H9 (cell line): ENCODE results near the gene ACSBG1. TPM values are rescaled to one million over a fixed set of nuclear protein-coding genes. Genes with fewer than 3 reads are reported as not detected.

Experiments used
- DNase-seq: peaks from one replicate; pipeline ENCODE4 v3.0.0-alpha.2; 2017
- H2AFZ ChIP-seq: one replicate; pipeline ENCODE4 v1.6.1; 2013; ENCODE audit warnings: mild to moderate bottlenecking, low read length, control low read depth, moderate library complexity
- H2AK5ac ChIP-seq: 2 replicates; pipeline ENCODE4 v1.6.1; 2013; ENCODE audit warnings: low read length, control low read depth, mixed read lengths; ENCODE audit not compliant: insufficient read length
- H2BK120ac ChIP-seq: one replicate; pipeline ENCODE4 v1.6.1; 2013; ENCODE audit warnings: low read depth, mild to moderate bottlenecking, low read length, control low read depth, inconsistent platforms; ENCODE audit not compliant: poor library complexity, severe bottlenecking
- H2BK12ac ChIP-seq: 2 replicates; pipeline ENCODE4 v1.6.1; 2013; ENCODE audit warnings: low read length, control low read depth, mixed read lengths, low read depth; ENCODE audit not compliant: insufficient read length
- H2BK15ac ChIP-seq: 2 replicates; pipeline ENCODE4 v1.6.1; 2013; ENCODE audit warnings: low read depth, low read length, control low read depth
- H2BK20ac ChIP-seq: one replicate; pipeline ENCODE4 v1.6.1; 2013; ENCODE audit warnings: low read depth, mild to moderate bottlenecking, low read length, control low read depth, inconsistent platforms; ENCODE audit not compliant: poor library complexity, severe bottlenecking
- H2BK5ac ChIP-seq: 2 replicates; pipeline ENCODE4 v1.6.1; 2013; ENCODE audit warnings: low read length, control low read depth, mixed read lengths; ENCODE audit not compliant: insufficient read length
- H3K14ac ChIP-seq: 2 replicates; pipeline ENCODE4 v1.6.1; 2013; ENCODE audit warnings: low read length, control low read depth; ENCODE audit not compliant: insufficient read depth
- H3K18ac ChIP-seq: 2 replicates; pipeline ENCODE4 v1.6.1; 2013; ENCODE audit warnings: low read depth, mild to moderate bottlenecking, mixed read lengths, low read length, control low read depth; ENCODE audit not compliant: insufficient read length
- H3K23ac ChIP-seq: 2 replicates; pipeline ENCODE4 v1.6.1; 2013; ENCODE audit warnings: low read length, control low read depth, mixed read lengths, low read depth; ENCODE audit not compliant: insufficient read length
- H3K23me2 ChIP-seq: 2 replicates; pipeline ENCODE4 v1.6.1; 2013; ENCODE audit warnings: low read depth, mild to moderate bottlenecking, mixed read lengths, low read length, control low read depth; ENCODE audit not compliant: insufficient read length, poor library complexity, severe bottlenecking
- H3K27ac ChIP-seq: 2 replicates; pipeline ENCODE4 v1.5.1; 2013; ENCODE audit warnings: low read length, control low read depth, mixed read lengths, low read depth; ENCODE audit not compliant: insufficient read length
- H3K27me3 ChIP-seq: 2 replicates; pipeline ENCODE4 v1.6.1; 2013; ENCODE audit warnings: low read length, control low read depth, inconsistent platforms; ENCODE audit not compliant: insufficient read depth
- H3K4ac ChIP-seq: 2 replicates; pipeline ENCODE4 v1.6.1; 2013; ENCODE audit warnings: low read depth, mild to moderate bottlenecking, control low read depth, inconsistent platforms, low read length, moderate library complexity
- H3K4me1 ChIP-seq: 2 replicates; pipeline ENCODE4 v1.6.1; 2013; ENCODE audit warnings: low read length, control low read depth, inconsistent platforms; ENCODE audit not compliant: insufficient read depth
- H3K4me2 ChIP-seq: 2 replicates; pipeline ENCODE4 v1.6.1; 2013; ENCODE audit warnings: low read length, control low read depth, mixed read lengths; ENCODE audit not compliant: insufficient read length, insufficient read depth
- H3K56ac ChIP-seq: 2 replicates; pipeline ENCODE4 v1.6.1; 2013; ENCODE audit warnings: low read depth, mild to moderate bottlenecking, mixed read lengths, low read length, control low read depth; ENCODE audit not compliant: insufficient read length
- H3K79me1 ChIP-seq: 2 replicates; pipeline ENCODE4 v1.6.1; 2013; ENCODE audit warnings: low read depth, mild to moderate bottlenecking, moderate library complexity, low read length, control low read depth, inconsistent platforms; ENCODE audit not compliant: insufficient read depth, poor library complexity, severe bottlenecking
- H3K79me2 ChIP-seq: 2 replicates; pipeline ENCODE4 v1.6.1; 2013; ENCODE audit warnings: low read length, control low read depth, inconsistent platforms; ENCODE audit not compliant: insufficient read depth
- H3K9ac ChIP-seq: 2 replicates; pipeline ENCODE4 v1.6.1; 2013; ENCODE audit warnings: low read length, control low read depth, mixed read lengths; ENCODE audit not compliant: insufficient read length; ENCODE audit errors: extremely low read depth
- H3K9me3 ChIP-seq: one replicate; pipeline ENCODE4 v1.6.1; 2013; ENCODE audit warnings: low read depth, low read length, inconsistent platforms; ENCODE audit not compliant: control insufficient read depth
- H3T11ph ChIP-seq: one replicate; pipeline ENCODE4 v1.6.1; 2013; ENCODE audit warnings: mild to moderate bottlenecking, low read length, control low read depth, inconsistent platforms
- H4K20me1 ChIP-seq: one replicate; pipeline ENCODE4 v1.6.1; 2013; ENCODE audit not compliant: control insufficient read depth, insufficient read length, insufficient read depth
- H4K5ac ChIP-seq: 2 replicates; pipeline ENCODE4 v1.6.1; 2013; ENCODE audit warnings: low read depth, mild to moderate bottlenecking, mixed read lengths, low read length, control low read depth; ENCODE audit not compliant: insufficient read length
- H4K8ac ChIP-seq: replicated peaks from 2 replicates; pipeline ENCODE4 v1.6.1; 2013; ENCODE audit warnings: low read length, control low read depth, mixed read lengths, low read depth; ENCODE audit not compliant: insufficient read length
- H4K91ac ChIP-seq: 2 replicates; pipeline ENCODE4 v1.6.1; 2013; ENCODE audit warnings: low read depth, mild to moderate bottlenecking, moderate library complexity, mixed read lengths, low read length, control low read depth; ENCODE audit not compliant: insufficient read length
- H3K27ac Mint-ChIP-seq, 3 experiments: 2 replicates in 2 of 3; 3 replicates in 1 of 3; pipeline ENCODE4 v1.8.0; 2020 to 2021; ENCODE audit warnings: mixed read lengths in 3 of 3, mild to moderate bottlenecking in 1 of 3, moderate library complexity in 1 of 3
- H3K27me3 Mint-ChIP-seq: 2 replicates; pipeline ENCODE4 v1.8.0; 2021; ENCODE audit warnings: low read depth, mild to moderate bottlenecking, moderate library complexity, mixed read lengths
- H3K36me3 Mint-ChIP-seq, 3 experiments: 2 replicates in 2 of 3; 3 replicates in 1 of 3; pipeline ENCODE4 v1.8.0; 2020 to 2021; ENCODE audit warnings: low read depth in 3 of 3, mixed read lengths in 3 of 3; ENCODE audit not compliant: insufficient read depth in 1 of 3
- H3K4me1 Mint-ChIP-seq, 2 experiments: 2 replicates each; pipeline ENCODE4 v1.8.0; 2020; ENCODE audit warnings: mixed read lengths in 2 of 2
- H3K4me3 Mint-ChIP-seq, 2 experiments: 2 replicates in 1 of 2; 3 replicates in 1 of 2; pipeline ENCODE4 v1.8.0; 2020 to 2021; ENCODE audit warnings: mild to moderate bottlenecking in 2 of 2, mixed read lengths in 2 of 2, moderate library complexity in 1 of 2
- H3K9me3 Mint-ChIP-seq, 2 experiments: 2 replicates in 1 of 2; 3 replicates in 1 of 2; pipeline ENCODE4 v1.8.0; 2020; ENCODE audit warnings: mild to moderate bottlenecking in 2 of 2, mixed read lengths in 2 of 2, moderate library complexity in 1 of 2
- WGBS: extraction: QIAGEN DNeasy Blood & Tissue Kit; methylation state at CpG from one replicate; pipeline ENCODE4 v1.1.7; 2013; ENCODE audit warnings: missing lambda C conversion rate, low lambda C conversion rate, mixed read lengths; ENCODE audit not compliant: insufficient read length; ENCODE audit errors: extremely low coverage; 5-methylcytosine and 5-hydroxymethylcytosine counted together
- total RNA-seq: library from RNA; stranded (reverse); gene quantifications from 2 replicates; pipeline ENCODE4 v1.2.1, GENCODE V29; 2021
- TF ChIP-seq, protein P1 (sequence below): fragments of 200-600 bp; sonication (generic); conservative IDR thresholded peaks from 3 replicates; pipeline ENCODE4 v1.8.0; 2021; ENCODE audit warnings: antibody characterized with exemption, mild to moderate bottlenecking

Gene ACSBG1
- total RNA-seq, 1 experiment from 2014 or later: 2.2 TPM

DNA sequence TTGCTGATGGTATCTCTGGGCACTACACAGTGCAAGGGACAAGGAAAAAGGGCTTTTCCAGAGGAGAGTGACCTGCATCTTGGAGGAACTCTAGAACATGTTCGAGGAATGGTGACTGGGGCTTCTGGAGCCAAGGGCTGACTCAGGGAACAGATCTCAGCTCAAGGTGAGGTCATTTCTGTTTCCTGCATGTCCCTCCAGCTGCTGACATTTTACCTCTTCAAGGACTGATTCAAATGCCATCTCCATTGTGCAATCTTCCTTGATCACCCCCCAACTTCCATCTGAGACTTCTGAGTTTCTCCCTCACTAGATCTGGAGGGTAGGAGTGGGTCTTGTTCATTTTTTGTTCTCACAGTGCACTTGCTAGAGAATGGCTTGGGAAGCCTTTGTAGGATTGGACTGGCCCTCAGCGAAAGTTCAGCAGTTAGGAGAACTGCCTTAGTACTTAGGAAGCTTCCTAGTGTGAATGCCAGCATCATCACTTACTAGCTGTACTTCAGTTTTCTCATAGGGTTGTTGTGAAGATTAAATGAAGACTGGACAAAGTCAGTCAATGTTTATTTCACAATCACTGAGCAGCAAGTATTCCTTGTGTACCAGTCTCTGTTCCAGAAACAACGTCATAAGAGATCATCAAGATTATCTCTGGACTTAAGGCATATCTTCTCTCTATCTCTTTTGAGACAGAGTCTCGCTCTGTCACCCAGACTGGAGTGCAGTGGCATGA is 87.8 kb downstream of the ACSBG1 start:
- Histone ChIP-seq H4K5ac (no peak overlapping the region), H3K27ac (no peak overlapping the region), H2BK120ac (no peak overlapping the region), H2AK5ac (no peak overlapping the region), H3K9ac (no peak overlapping the region), H2BK20ac (no peak overlapping the region), H2AFZ (no peak overlapping the region), H2BK15ac (no peak overlapping the region), H3K79me2 (no peaks in the 10 kb centered on the region), H3K27me3 (no peaks in the 10 kb centered on the region; the same call in 1 of the 2 replicates), H3T11ph (no peak overlapping the region), H4K20me1 (no peaks in the 10 kb centered on the region), H3K4me1 (no peaks in the 10 kb centered on the region), H3K9me3 (no peaks in the 10 kb centered on the region), H3K79me1 (no peaks in the 10 kb centered on the region), H4K91ac (no peak overlapping the region), H3K56ac (no peak overlapping the region), H4K8ac (no peak overlapping the region), H3K4ac (no peak overlapping the region), H2BK12ac (no peak overlapping the region), H3K23me2 (peaks cover 3% of the 10 kb centered on the region), H2BK5ac (no peak overlapping the region), H3K18ac (no peak overlapping the region), H3K23ac (no peak overlapping the region), H3K14ac (no peak overlapping the region), H3K4me2 (no peak overlapping the region)
- no peak for DNase-seq
- no peaks in the 10 kb centered on the region; a peak in 1 of 5 replicates for H3K9me3 Mint-ChIP-seq
- TF ChIP-seq, protein P1, sequence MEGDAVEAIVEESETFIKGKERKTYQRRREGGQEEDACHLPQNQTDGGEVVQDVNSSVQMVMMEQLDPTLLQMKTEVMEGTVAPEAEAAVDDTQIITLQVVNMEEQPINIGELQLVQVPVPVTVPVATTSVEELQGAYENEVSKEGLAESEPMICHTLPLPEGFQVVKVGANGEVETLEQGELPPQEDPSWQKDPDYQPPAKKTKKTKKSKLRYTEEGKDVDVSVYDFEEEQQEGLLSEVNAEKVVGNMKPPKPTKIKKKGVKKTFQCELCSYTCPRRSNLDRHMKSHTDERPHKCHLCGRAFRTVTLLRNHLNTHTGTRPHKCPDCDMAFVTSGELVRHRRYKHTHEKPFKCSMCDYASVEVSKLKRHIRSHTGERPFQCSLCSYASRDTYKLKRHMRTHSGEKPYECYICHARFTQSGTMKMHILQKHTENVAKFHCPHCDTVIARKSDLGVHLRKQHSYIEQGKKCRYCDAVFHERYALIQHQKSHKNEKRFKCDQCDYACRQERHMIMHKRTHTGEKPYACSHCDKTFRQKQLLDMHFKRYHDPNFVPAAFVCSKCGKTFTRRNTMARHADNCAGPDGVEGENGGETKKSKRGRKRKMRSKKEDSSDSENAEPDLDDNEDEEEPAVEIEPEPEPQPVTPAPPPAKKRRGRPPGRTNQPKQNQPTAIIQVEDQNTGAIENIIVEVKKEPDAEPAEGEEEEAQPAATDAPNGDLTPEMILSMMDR: no peak
- H3K4me1 Mint-ChIP-seq: peaks cover 11 to 22% of the 10 kb centered on the region in 2 experiments
- no peak overlapping the region for H3K4me3 Mint-ChIP-seq
- H3K36me3 Mint-ChIP-seq: peaks cover 0 to 5% (median 1%) of the 10 kb centered on the region in 3 experiments; a peak in 2 of 7 replicates
- H3K27ac Mint-ChIP-seq: no peak overlapping the region; a peak in 1 of 7 replicates
- WGBS: no CpG with 5 or more reads among the region's 4 CpGs
- H3K27me3 Mint-ChIP-seq: peaks cover 2% of the 10 kb centered on the region; the same call in 1 of the 2 replicates
